Measurements from ENCODE around the gene TGFBI. TPM values are rescaled to one million over a fixed set of nuclear protein-coding genes. Genes with fewer than 3 reads are reported as not detected.

TGFBI gene
- polyA plus RNA-seq, 3 donors, result 480 to 653 (median 565) TPM

GRCh38 chr5:136040746-136041415, 12.1 kb downstream of the TGFBI start:
- intact Hi-C loops (cut with micrococcal nuclease), result loop anchor here in 1 of 2 donors (5.0 kb wide), 1 partner anchor 64 kb away; no protein-coding TSS in a partner anchor
- H3K27ac Mint-ChIP-seq, result peak overlapping the region in 3 of 7 donors; percentile 63 to 86 (median 80)

GRCh38 chr5:136042156-136042555, 13.4 kb downstream of the TGFBI start:
- peaks cover 18% of the 10 kb centered on the region for H3K79me2 ChIP-seq (ENCODE audit: insufficient read depth, low read length)
- TF ChIP-seq CTCF (IDR thresholded peaks at IDR 0.05), result no peak
- H3K4me1 ChIP-seq (ENCODE audit: control insufficient read depth in 1 of 2, insufficient read depth in 2 of 2, low read length in 2 of 2), result peaks cover 26 to 46% of the 10 kb centered on the region in 2 donors
- Mint-ChIP-seq H3K36me3 (peaks cover 95 to 99% of the 10 kb centered on the region in 2 donors), H3K4me1 (peaks cover 45% of the 10 kb centered on the region), H3K27me3 (ENCODE audit: low read depth in 3 of 3) (peaks cover 4 to 7% (median 4%) of the 10 kb centered on the region in 3 donors), H3K9me3 (peaks cover 0 to 15% (median 13%) of the 10 kb centered on the region in 7 donors), H3K4me3 (peak overlapping the region in 1 of 2 donors; percentile 53), H3K27ac (peak overlapping the region in 4 of 7 donors; percentile 30 to 65 (median 56))
- no peak overlapping the region for H3K4me3 ChIP-seq (replicated peaks in 1 of 3; ENCODE audit: low read depth in 2 of 3, low read length in 3 of 3)
- H4K20me1 ChIP-seq (ENCODE audit: insufficient read depth, low read length), result peaks cover 100% of the 10 kb centered on the region
- no peak overlapping the region for H3K9ac ChIP-seq (ENCODE audit: insufficient read depth, low read length, poor library complexity, severe bottlenecking)
- intact Hi-C loops (cut with micrococcal nuclease), result loop anchor here in 1 of 2 donors (5.0 kb wide), 1 partner anchor 65 kb away; no protein-coding TSS in a partner anchor
- peak overlapping the region; percentile 10 for H3K4me2 ChIP-seq (replicated peaks; ENCODE audit: extremely low read depth, low read length, poor library complexity, severe bottlenecking)
- no peaks in the 10 kb centered on the region for H3K27me3 ChIP-seq (ENCODE audit: control insufficient read depth in 2 of 2, insufficient read depth in 2 of 2, low read length in 2 of 2)
- H3K27ac ChIP-seq (ENCODE audit: low read depth in 1 of 2, low read length in 2 of 2), result peak overlapping the region in 1 of 2 donors; percentile 47
- WGBS (ENCODE audit: insufficient coverage), result no CpG with 5 or more reads among the region's 1 CpG
- DNase-seq, result no peak
- H3K9me3 ChIP-seq (replicated peaks in 1 of 2; ENCODE audit: control insufficient read depth in 1 of 2, insufficient read depth in 1 of 2, low read length in 2 of 2), result peaks cover 0 to 5% of the 10 kb centered on the region in 2 donors
- H2AFZ ChIP-seq (ENCODE audit: insufficient read depth, low read depth, low read length, poor library complexity, severe bottlenecking), result no peak overlapping the region
- peaks cover 82 to 100% of the 10 kb centered on the region in 2 donors for H3K36me3 ChIP-seq (replicated peaks in 1 of 2; ENCODE audit: control insufficient read depth in 1 of 2, insufficient read depth in 2 of 2, low read length in 2 of 2)

More at GRCh38 chr5:136040746-136041415, 12.1 kb downstream of the TGFBI start:
- H3K36me3 Mint-ChIP-seq, result peaks cover 94 to 99% of the 10 kb centered on the region in 2 donors
- H3K4me2 ChIP-seq (replicated peaks; ENCODE audit: extremely low read depth, low read length, poor library complexity, severe bottlenecking), result no peak overlapping the region
- H3K27ac ChIP-seq (ENCODE audit: low read depth in 1 of 2, low read length in 2 of 2), result no peak overlapping the region
- peaks cover 82 to 100% of the 10 kb centered on the region in 2 donors for H3K36me3 ChIP-seq (replicated peaks in 1 of 2; ENCODE audit: control insufficient read depth in 1 of 2, insufficient read depth in 2 of 2, low read length in 2 of 2)
- H3K79me2 ChIP-seq (ENCODE audit: insufficient read depth, low read length), result peaks cover 18% of the 10 kb centered on the region
- H3K27me3 ChIP-seq (ENCODE audit: control insufficient read depth in 2 of 2, insufficient read depth in 2 of 2, low read length in 2 of 2), result no peaks in the 10 kb centered on the region
- H3K4me1 ChIP-seq (ENCODE audit: control insufficient read depth in 1 of 2, insufficient read depth in 2 of 2, low read length in 2 of 2), result peaks cover 33 to 52% of the 10 kb centered on the region in 2 donors
- H3K4me3 Mint-ChIP-seq, result no peak overlapping the region
- peaks cover 4 to 7% (median 4%) of the 10 kb centered on the region in 3 donors for H3K27me3 Mint-ChIP-seq (ENCODE audit: low read depth in 3 of 3)
- H3K4me1 Mint-ChIP-seq, result peaks cover 48% of the 10 kb centered on the region
- no peak for TF ChIP-seq CTCF (IDR thresholded peaks at IDR 0.05)
- WGBS (ENCODE audit: insufficient coverage), result 68% methylated on average over 4 of the region's 4 CpGs
- no peak overlapping the region for H3K4me3 ChIP-seq (replicated peaks in 1 of 3; ENCODE audit: low read depth in 2 of 3, low read length in 3 of 3)
- H4K20me1 ChIP-seq (ENCODE audit: insufficient read depth, low read length), result peaks cover 100% of the 10 kb centered on the region
- H3K9ac ChIP-seq (ENCODE audit: insufficient read depth, low read length, poor library complexity, severe bottlenecking), result no peak overlapping the region
- H3K9me3 Mint-ChIP-seq, result peaks cover 0 to 15% (median 13%) of the 10 kb centered on the region in 7 donors
- no peak overlapping the region for H2AFZ ChIP-seq (ENCODE audit: insufficient read depth, low read depth, low read length, poor library complexity, severe bottlenecking)
- H3K9me3 ChIP-seq (replicated peaks in 1 of 2; ENCODE audit: control insufficient read depth in 1 of 2, insufficient read depth in 1 of 2, low read length in 2 of 2), result peaks cover 0 to 5% of the 10 kb centered on the region in 2 donors
- no peak for DNase-seq
